Measurements from ENCODE around the gene SFMBT1. TPM values are rescaled to one million over a fixed set of nuclear protein-coding genes. Genes with fewer than 3 reads are reported as not detected.
"Not testable (repeated sequence)": the region's sequence is repeated elsewhere in the genome, so short reads cannot be mapped to it uniquely, and the experiment has no call there.

The SFMBT1 gene
- total RNA-seq, 2 experiments from 2014 or later, result 32.2 to 32.8 TPM

DNA sequence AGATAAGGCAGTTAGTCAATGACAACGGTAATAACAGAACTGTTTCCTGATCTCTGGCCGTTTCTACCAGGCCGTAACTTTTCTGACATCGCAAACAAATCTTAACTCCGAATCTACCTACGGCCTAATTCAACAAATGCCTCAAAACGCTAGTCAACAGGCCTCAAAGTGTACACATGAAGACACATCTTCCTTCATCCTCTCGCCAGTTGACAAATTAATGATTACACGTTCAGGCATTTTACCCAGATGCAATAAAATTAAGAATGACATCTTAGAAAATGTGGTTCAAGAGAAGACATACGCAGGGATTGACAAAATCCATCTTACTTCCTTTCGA lies 1.5 kb downstream of the SFMBT1 start:
- Mint-ChIP-seq H3K4me1 (peaks cover 51% of the 10 kb centered on the region), H3K4me3 (peak overlapping the region; percentile 96), H3K9me3 (no peaks in the 10 kb centered on the region), H3K27ac (peak overlapping the region; percentile 99), H3K36me3 (ENCODE audit: low read depth) (peaks cover 11% of the 10 kb centered on the region), H3K27me3 (peaks cover 9% of the 10 kb centered on the region)
- DNase-seq, result peak; percentile 11
- POLR2A ChIA-PET, result no interaction called here
- CTCF ChIA-PET, result interaction anchor here (0.9 to 1.1 kb wide), 3 partner anchors 8 to 147 kb away, joined by 4 to 5 read pairs (median 4); partner anchors contain the start of gene STIMATE

DNA sequence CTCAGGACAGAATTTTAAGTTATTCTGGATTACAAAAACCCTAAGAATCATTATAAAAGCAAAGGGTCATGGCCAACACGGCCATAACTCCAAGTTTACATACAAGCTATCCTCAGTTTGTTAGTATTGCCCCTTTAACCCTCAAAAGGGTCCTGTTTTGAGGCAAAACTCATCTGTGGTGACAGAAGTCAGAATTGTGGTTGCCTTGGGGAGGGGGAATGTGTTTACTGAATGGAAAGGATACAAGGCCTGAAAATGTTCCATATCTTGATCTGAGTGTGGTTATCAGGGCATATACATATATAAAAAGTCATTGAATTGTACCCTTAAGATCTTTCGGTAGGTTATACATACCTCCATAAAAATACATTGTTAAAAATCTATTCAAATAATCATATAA lies 2.1 kb downstream of the SFMBT1 start:
- Mint-ChIP-seq H3K27me3 (peaks cover 9% of the 10 kb centered on the region), H3K9me3 (no peaks in the 10 kb centered on the region), H3K4me1 (peaks cover 56% of the 10 kb centered on the region), H3K4me3 (peak overlapping the region; percentile 96), H3K36me3 (ENCODE audit: low read depth) (peaks cover 16% of the 10 kb centered on the region), H3K27ac (peak overlapping the region; percentile 99)
- ChIA-PET CTCF (interaction anchor here (1.1 kb wide), 1 partner anchor 8 kb away, joined by 5 read pairs; no protein-coding TSS in a partner anchor), POLR2A (interaction anchor here (0.7 kb wide), 1 partner anchor 180 kb away, joined by 9 read pairs; no protein-coding TSS in a partner anchor)
- DNase-seq, result no peak

GRCh38 chr3:53042651-53043050 lies 3.2 kb downstream of the SFMBT1 start:
- H3K4me1 Mint-ChIP-seq, result peaks cover 60% of the 10 kb centered on the region
- no peak for DNase-seq
- H3K9me3 Mint-ChIP-seq, result no peaks in the 10 kb centered on the region
- ChIA-PET POLR2A (no interaction called here), CTCF (interaction anchor here (1.4 to 1.5 kb wide), 2 partner anchors 11 to 29 kb away, joined by 3 read pairs; no protein-coding TSS in a partner anchor)
- no peak overlapping the region for H3K27ac Mint-ChIP-seq
- peaks cover 16% of the 10 kb centered on the region for H3K36me3 Mint-ChIP-seq (ENCODE audit: low read depth)
- no peak overlapping the region for H3K4me3 Mint-ChIP-seq
- peaks cover 6% of the 10 kb centered on the region for H3K27me3 Mint-ChIP-seq

DNA sequence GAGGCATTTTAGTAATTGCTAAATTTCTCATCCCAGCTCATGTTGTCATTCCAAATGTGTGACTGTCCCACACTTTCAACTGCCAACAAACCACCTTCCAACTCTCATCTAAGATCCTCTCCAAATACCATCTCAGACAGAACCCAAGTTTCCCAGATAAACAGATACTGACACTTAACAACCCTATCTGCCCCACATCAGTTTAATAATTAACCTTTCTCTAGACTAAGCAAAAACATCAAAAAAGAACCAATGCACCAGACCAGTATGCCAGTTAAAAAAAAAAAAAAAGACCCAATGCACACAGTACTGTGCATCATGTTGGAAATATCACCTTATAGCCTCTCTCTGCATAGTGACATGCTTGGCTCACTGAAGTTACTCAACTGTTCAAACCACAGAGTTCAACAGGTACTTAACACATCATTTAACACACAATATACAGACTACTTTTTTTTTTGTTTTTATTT lies 5.5 kb downstream of the SFMBT1 start:
- H3K27ac Mint-ChIP-seq, result no peak overlapping the region
- POLR2A ChIA-PET, result no interaction called here
- peaks cover 16% of the 10 kb centered on the region for H3K36me3 Mint-ChIP-seq (ENCODE audit: low read depth)
- no peaks in the 10 kb centered on the region for H3K9me3 Mint-ChIP-seq
- no peak for DNase-seq
- no peak overlapping the region for H3K4me3 Mint-ChIP-seq
- no peaks in the 10 kb centered on the region for H3K27me3 Mint-ChIP-seq
- CTCF ChIA-PET, result no interaction called here
- H3K4me1 Mint-ChIP-seq, result peaks cover 64% of the 10 kb centered on the region

- ChIA-PET POLR2A (no interaction called here), CTCF (interaction anchor here (0.7 kb wide), 1 partner anchor 62 kb away, joined by 3 read pairs; no protein-coding TSS in a partner anchor)
- Mint-ChIP-seq H3K27me3 (no peaks in the 10 kb centered on the region), H3K9me3 (no peaks in the 10 kb centered on the region), H3K4me3 (no peak overlapping the region), H3K27ac (no peak overlapping the region), H3K36me3 (ENCODE audit: low read depth) (peaks cover 12% of the 10 kb centered on the region), H3K4me1 (peaks cover 64% of the 10 kb centered on the region)
- DNase-seq, result no peak
Measured at GRCh38 chr3:53039376-53039752, 6.5 kb downstream of the SFMBT1 start.

DNA sequence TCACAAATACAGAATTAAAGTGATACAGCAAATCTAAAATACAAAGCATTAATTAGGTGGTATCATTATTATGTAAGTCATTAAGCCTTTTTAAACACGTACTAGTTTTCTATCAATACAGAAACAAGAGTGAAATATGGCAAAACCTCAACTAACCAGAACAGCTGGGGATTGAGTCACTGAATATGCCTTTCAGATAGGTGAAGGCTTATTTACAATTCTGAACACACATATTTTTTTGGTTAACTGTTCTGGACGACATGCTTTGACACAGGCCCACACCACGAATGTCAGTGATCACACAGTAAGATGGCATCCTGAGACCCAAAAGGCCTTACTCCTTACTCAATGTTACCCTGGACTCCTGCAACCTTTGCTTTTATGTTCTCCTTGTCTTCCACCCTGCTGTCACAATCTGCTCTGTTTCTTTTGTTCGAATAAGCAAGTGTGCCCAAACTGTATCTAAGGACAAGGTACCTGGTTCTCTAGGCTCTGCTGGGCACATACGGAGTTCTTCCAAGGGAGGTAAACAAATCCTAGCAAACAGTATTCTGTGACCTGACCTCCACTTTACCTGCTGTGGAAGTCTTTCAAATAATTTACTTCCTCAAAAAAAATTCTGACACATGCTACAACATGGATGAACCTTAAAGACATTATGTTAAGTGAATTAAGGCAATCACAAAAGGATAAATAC lies 7.0 kb downstream of the SFMBT1 start:
- no peaks in the 10 kb centered on the region for H3K9me3 Mint-ChIP-seq
- H3K27me3 Mint-ChIP-seq, result no peaks in the 10 kb centered on the region
- no peak overlapping the region for H3K27ac Mint-ChIP-seq
- DNase-seq, result no peak
- peaks cover 11% of the 10 kb centered on the region for H3K36me3 Mint-ChIP-seq (ENCODE audit: low read depth)
- no peak overlapping the region for H3K4me3 Mint-ChIP-seq
- ChIA-PET CTCF (interaction anchor here (0.7 kb wide), 1 partner anchor 61 kb away, joined by 3 read pairs; no protein-coding TSS in a partner anchor), POLR2A (no interaction called here)
- H3K4me1 Mint-ChIP-seq, result peaks cover 58% of the 10 kb centered on the region

- POLR2A ChIA-PET, result no interaction called here
- H3K9me3 Mint-ChIP-seq, result no peaks in the 10 kb centered on the region
- no peak overlapping the region for H3K4me3 Mint-ChIP-seq
- H3K4me1 Mint-ChIP-seq, result peaks cover 54% of the 10 kb centered on the region
- DNase-seq, result no peak
- no peaks in the 10 kb centered on the region for H3K27me3 Mint-ChIP-seq
- CTCF ChIA-PET, result interaction anchor here (1.1 to 1.7 kb wide), 5 partner anchors 8 to 83 kb away, joined by 3 to 7 read pairs (median 3); no protein-coding TSS in a partner anchor
- peaks cover 11% of the 10 kb centered on the region for H3K36me3 Mint-ChIP-seq (ENCODE audit: low read depth)
- peak overlapping the region; percentile 73 for H3K27ac Mint-ChIP-seq
Measured at GRCh38 chr3:53035825-53036619, 9.9 kb downstream of the SFMBT1 start.

DNA sequence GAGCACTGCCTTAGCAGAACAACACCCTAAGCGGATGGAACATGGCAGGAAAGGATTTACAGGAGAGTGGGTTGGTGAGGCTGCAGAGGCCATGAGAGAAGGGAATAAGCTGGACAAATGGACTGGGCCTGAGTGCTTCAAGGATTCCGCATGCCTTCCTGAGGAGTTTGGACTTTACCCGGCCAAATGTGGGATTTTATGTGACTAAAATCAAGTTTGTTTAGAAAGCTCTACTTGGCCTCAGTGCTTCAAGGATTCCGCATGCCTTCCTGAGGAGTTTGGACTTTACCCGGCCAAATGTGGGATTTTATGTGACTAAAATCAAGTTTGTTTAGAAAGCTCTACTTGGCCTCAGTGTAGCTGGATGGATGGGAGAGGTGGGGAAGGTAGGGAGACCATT lies 10.9 kb downstream of the SFMBT1 start:
- POLR2A ChIA-PET, H3K27me3 Mint-ChIP-seq, H3K9me3 Mint-ChIP-seq, H3K4me3 Mint-ChIP-seq, H3K27ac Mint-ChIP-seq, DNase-seq: not testable (repeated sequence)
- Mint-ChIP-seq H3K36me3 (ENCODE audit: low read depth) (peaks cover 10% of the 10 kb centered on the region), H3K4me1 (peaks cover 54% of the 10 kb centered on the region)
- CTCF ChIA-PET, result interaction anchor here (1.1 to 1.7 kb wide), 2 partner anchors 9 to 82 kb away, joined by 3 to 5 read pairs; no protein-coding TSS in a partner anchor

DNA sequence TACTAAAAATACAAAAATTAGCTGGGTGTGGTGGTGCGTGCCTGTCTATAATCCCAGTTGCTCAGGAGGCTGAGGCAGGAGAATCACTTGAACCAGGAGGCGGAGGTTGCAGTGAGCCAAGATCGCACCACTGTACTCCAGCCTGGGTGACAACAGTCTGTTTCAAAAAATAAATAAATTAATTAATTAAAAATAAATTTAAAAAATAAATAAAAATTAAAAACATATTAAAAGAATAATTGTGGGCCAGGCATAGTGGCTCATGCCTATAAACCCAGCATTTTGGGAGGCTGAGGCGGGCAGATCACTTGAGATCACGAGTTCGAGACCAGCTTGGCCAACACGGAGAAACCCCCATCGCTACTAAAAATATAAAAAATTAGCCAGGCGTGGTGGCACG lies 11.5 kb downstream of the SFMBT1 start:
- Mint-ChIP-seq H3K4me1 (peaks cover 52% of the 10 kb centered on the region), H3K36me3 (ENCODE audit: low read depth) (peaks cover 10% of the 10 kb centered on the region)
- H3K9me3 Mint-ChIP-seq, H3K27ac Mint-ChIP-seq, H3K4me3 Mint-ChIP-seq, POLR2A ChIA-PET, H3K27me3 Mint-ChIP-seq, DNase-seq, CTCF ChIA-PET: not testable (repeated sequence)

GRCh38 chr3:53032609-53033008 lies 13.3 kb downstream of the SFMBT1 start:
- no peaks in the 10 kb centered on the region for H3K27me3 Mint-ChIP-seq
- no peak overlapping the region for H3K27ac Mint-ChIP-seq
- CTCF ChIA-PET, result interaction anchor here (0.6 to 1.2 kb wide), 2 partner anchors 36 to 89 kb away, joined by 3 read pairs; no protein-coding TSS in a partner anchor
- no peak for DNase-seq
- no peaks in the 10 kb centered on the region for H3K9me3 Mint-ChIP-seq
- H3K36me3 Mint-ChIP-seq (ENCODE audit: low read depth), result peaks cover 5% of the 10 kb centered on the region
- POLR2A ChIA-PET, result no interaction called here
- H3K4me1 Mint-ChIP-seq, result peaks cover 44% of the 10 kb centered on the region
- H3K4me3 Mint-ChIP-seq, result no peak overlapping the region

DNA sequence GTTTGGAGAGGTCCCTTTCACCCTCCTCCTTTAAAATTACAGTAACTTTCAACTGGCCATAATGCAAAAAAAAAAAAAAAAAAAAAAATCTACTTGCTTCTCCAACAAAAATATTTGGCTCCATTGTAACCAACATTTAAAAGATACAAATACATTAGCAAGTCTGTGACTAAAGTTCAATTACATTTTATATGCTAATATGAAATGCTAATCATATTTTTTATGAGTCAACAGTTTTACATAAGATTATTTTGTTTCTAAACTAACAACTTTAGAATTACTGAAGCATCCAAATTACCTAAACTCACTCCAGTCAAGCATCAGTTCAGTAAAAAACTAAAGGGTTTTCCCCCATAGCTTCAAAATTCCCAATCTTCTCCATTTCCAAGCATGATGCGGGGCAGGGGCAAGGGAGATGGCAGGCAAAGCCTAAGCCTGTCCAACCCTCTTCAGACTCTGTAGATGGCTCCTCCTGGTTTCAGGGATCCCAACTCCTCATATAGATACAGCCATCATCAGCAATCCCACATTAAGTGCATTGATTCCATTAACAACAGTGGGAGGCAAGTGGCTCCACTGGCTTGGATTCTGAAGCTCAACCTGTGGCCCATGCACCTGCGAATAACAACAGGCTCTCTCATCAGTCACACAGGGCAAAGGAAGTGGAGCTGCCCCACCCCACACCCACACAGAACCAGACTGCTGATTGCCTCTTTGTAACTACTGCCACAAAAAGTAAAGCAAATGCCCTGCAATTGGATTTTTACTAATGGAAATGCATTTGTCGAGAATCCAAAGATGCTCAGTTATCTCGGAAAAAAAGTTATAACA lies 15.0 kb downstream of the SFMBT1 start:
- peak overlapping the region; percentile 63 for H3K27ac Mint-ChIP-seq
- peaks cover 41% of the 10 kb centered on the region for H3K4me1 Mint-ChIP-seq
- no peaks in the 10 kb centered on the region for H3K27me3 Mint-ChIP-seq
- peak overlapping the region; percentile 15 for H3K4me3 Mint-ChIP-seq
- DNase-seq, result peak; percentile 58
- ChIA-PET POLR2A (no interaction called here), CTCF (interaction anchor here (0.7 to 1.2 kb wide), 4 partner anchors 12 to 247 kb away, joined by 3 read pairs; partner anchors contain the start of gene SFMBT1)
- H3K9me3 Mint-ChIP-seq, result no peaks in the 10 kb centered on the region
- H3K36me3 Mint-ChIP-seq (ENCODE audit: low read depth), result peaks cover 5% of the 10 kb centered on the region

DNA sequence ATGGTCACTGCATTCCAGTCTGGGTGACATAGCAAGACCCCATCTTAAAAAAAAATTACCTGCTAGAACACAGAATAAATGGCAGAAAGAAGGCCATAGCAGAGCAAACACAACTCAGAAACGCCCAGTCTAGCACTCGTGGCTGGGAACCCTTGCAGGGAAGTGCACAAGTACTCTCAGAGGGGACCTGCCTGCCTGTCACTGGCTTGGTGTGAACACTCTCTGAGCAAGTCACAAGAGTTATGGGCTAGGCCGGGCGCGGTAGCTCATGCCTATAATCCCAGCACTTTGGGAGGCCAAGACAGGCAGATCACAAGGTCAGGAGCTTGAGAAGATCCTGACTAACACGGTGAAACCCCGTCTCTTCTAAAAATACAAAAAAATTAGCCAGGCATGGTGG lies 17.2 kb downstream of the SFMBT1 start:
- peaks cover 42% of the 10 kb centered on the region for H3K4me1 Mint-ChIP-seq
- POLR2A ChIA-PET, result no interaction called here
- no peak for DNase-seq
- CTCF ChIA-PET, result no interaction called here
- no peak overlapping the region for H3K27ac Mint-ChIP-seq
- no peaks in the 10 kb centered on the region for H3K27me3 Mint-ChIP-seq
- no peak overlapping the region for H3K4me3 Mint-ChIP-seq
- H3K36me3 Mint-ChIP-seq (ENCODE audit: low read depth), result peaks cover 12% of the 10 kb centered on the region
- no peaks in the 10 kb centered on the region for H3K9me3 Mint-ChIP-seq

All from activated CD4-positive, alpha-beta T cell treated with anti-CD3 and anti-CD28 coated beads, Interleukin-2, amount 10 ng/mL, durations not matched to agents 7 days and 5 days (primary cell).